Activated CD4-positive, alpha-beta T cell treated with anti-CD3 and anti-CD28 coated beads, Interleukin-2, Interleukin-6, amounts not matched to agents 100 ng/mL and 50 ng/mL, durations not matched to agents 16 hours and 8 hours (primary cell): Measurements from ENCODE around the gene OR3A2.
"Not testable (repeated sequence)": the region's sequence is repeated elsewhere in the genome, so short reads cannot be mapped to it uniquely, and the experiment has no call there.

ENCODE experiments used
- DNase-seq: peaks from one replicate; pipeline ENCODE4 v3.0.0-alpha.2; 2020

The OR3A2 gene

GRCh38 chr17:3282901-3283300 is 103.2 kb downstream of the OR3A2 start:
- no peak for DNase-seq

GRCh38 chr17:3276126-3276525 is 110.0 kb downstream of the OR3A2 start:
- no peak for DNase-seq

- no peak for DNase-seq
These were observed 114.8 kb downstream of the OR3A2 start for GRCh38 chr17:3271072-3271848.

- DNase-seq: no peak
These were observed 125.5 kb downstream of the OR3A2 start for GRCh38 chr17:3260600-3260999.

GRCh38 chr17:3260163-3260562 is 125.9 kb downstream of the OR3A2 start:
- DNase-seq: no peak

GRCh38 chr17:3256575-3256974 is 129.5 kb downstream of the OR3A2 start:
- no peak for DNase-seq

- DNase-seq: not testable (repeated sequence)
These were observed 137.1 kb downstream of the OR3A2 start for GRCh38 chr17:3249013-3249412.

GRCh38 chr17:3244841-3245240 is 141.3 kb downstream of the OR3A2 start:
- not testable (repeated sequence) for DNase-seq

- DNase-seq: not testable (repeated sequence)
These were observed 145.1 kb downstream of the OR3A2 start for GRCh38 chr17:3241044-3241443.

GRCh38 chr17:3238685-3239084 is 147.4 kb downstream of the OR3A2 start:
- not testable (repeated sequence) for DNase-seq

- not testable (repeated sequence) for DNase-seq
These were observed 153.8 kb downstream of the OR3A2 start for GRCh38 chr17:3232300-3232699.
